ENCODE data around the gene RGS12. TPM values are rescaled to one million over a fixed set of nuclear protein-coding genes. Genes with fewer than 3 reads are reported as not detected.

RGS12 gene
- total RNA-seq, 1 experiment from 2014 or later, result 36.6 TPM

DNA sequence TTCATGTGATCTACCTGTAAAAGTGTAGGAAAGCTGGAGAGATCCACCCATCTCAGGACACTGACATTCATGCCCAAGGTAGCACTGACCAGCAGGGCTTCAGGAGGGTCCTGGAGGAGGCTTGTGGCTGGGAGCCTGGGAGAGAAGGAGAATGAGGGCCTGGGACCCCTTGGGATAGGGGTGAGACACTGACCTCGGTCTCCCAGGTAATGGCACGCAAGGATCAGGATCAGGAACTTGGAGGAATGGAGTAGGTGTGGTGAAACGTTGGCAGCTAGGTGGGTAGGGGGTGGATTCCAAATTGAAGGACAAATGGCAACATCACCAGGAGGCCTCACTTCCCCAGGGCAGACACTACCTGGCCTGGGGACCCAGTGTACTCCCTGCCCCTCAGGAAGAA, 12.4 kb upstream of the RGS12 start:
- intact Hi-C loops (cut with micrococcal nuclease; ENCODE audit: unreplicated experiment), result no loop called here
- ChIA-PET POLR2A (ENCODE audit: unreplicated experiment) (no interaction called here), CTCF (no interaction called here)
- no peaks in the 10 kb centered on the region for H3K36me3 ChIP-seq (ENCODE audit: low read depth)
- no peak for DNase-seq
- no peak overlapping the region for H3K4me3 ChIP-seq
- no peak overlapping the region for H2AFZ ChIP-seq
- TF ChIP-seq, protein P1, sequence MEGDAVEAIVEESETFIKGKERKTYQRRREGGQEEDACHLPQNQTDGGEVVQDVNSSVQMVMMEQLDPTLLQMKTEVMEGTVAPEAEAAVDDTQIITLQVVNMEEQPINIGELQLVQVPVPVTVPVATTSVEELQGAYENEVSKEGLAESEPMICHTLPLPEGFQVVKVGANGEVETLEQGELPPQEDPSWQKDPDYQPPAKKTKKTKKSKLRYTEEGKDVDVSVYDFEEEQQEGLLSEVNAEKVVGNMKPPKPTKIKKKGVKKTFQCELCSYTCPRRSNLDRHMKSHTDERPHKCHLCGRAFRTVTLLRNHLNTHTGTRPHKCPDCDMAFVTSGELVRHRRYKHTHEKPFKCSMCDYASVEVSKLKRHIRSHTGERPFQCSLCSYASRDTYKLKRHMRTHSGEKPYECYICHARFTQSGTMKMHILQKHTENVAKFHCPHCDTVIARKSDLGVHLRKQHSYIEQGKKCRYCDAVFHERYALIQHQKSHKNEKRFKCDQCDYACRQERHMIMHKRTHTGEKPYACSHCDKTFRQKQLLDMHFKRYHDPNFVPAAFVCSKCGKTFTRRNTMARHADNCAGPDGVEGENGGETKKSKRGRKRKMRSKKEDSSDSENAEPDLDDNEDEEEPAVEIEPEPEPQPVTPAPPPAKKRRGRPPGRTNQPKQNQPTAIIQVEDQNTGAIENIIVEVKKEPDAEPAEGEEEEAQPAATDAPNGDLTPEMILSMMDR (conservative IDR thresholded peaks at IDR 0.05), result no peak
- TF ChIP-seq EZH2 (IDR thresholded peaks at IDR 0.05; ENCODE audit: low read depth), result no peak
- no peaks in the 10 kb centered on the region; the same call in 1 of the 2 replicates for H3K9me3 ChIP-seq (ENCODE audit: insufficient read depth, low read depth)
- 0 out of 2 replicates have a peak, but pooled peaks cover 4% of the 10 kb centered on the region for H3K4me1 ChIP-seq (replicated peaks; ENCODE audit: insufficient read depth)
- H3K79me2 ChIP-seq (ENCODE audit: low read depth), result no peaks in the 10 kb centered on the region
- H4K20me1 ChIP-seq (ENCODE audit: insufficient read depth), result no peaks in the 10 kb centered on the region
- no TSS peak for BruUV-seq (replicated peaks)
- H3K4me2 ChIP-seq, result no peak overlapping the region
- no peak overlapping the region for H3K27ac ChIP-seq
- no peaks in the 10 kb centered on the region for H3K9me2 ChIP-seq (ENCODE audit: insufficient read depth)
- no peaks in the 10 kb centered on the region for H3K27me3 ChIP-seq (ENCODE audit: insufficient read depth, low read depth)
- no peaks in the 10 kb centered on the region for H3F3A ChIP-seq (ENCODE audit: insufficient read depth, low read depth)

DNA sequence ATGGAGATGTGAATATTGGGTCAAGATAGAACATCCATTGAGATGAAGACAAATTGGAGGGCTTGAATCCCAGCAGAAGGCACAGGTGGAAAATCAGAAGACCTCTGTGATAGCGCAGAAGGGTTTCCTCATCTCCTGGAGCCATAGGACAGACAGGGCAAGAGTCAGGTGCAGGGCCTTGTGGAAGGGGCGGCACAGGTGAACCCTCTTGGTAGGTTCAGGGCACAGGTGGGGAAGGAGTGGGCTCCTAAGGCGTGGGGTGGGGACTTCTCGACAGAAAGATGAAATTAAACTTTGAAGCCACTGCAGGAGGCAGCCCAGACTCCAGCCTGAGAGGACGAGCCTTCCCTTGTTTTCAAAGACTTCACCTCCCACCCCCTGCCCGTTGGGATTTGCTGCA, 9.3 kb upstream of the RGS12 start:
- DNase-seq, result no peak
- Histone ChIP-seq H3K36me3 (ENCODE audit: low read depth) (no peaks in the 10 kb centered on the region), H3K4me1 (replicated peaks; ENCODE audit: insufficient read depth) (peaks cover 19% of the 10 kb centered on the region), H3K27me3 (ENCODE audit: insufficient read depth, low read depth) (no peaks in the 10 kb centered on the region), H3K9me3 (ENCODE audit: insufficient read depth, low read depth) (no peaks in the 10 kb centered on the region; the same call in 1 of the 2 replicates), H3K4me2 (no peak overlapping the region), H3K4me3 (no peak overlapping the region), H3F3A (ENCODE audit: insufficient read depth, low read depth) (0 out of 2 replicates have a peak, but pooled peaks cover 5% of the 10 kb centered on the region), H3K79me2 (ENCODE audit: low read depth) (no peaks in the 10 kb centered on the region), H4K20me1 (ENCODE audit: insufficient read depth) (no peaks in the 10 kb centered on the region), H2AFZ (no peak overlapping the region), H3K27ac (no peak overlapping the region), H3K9me2 (ENCODE audit: insufficient read depth) (no peaks in the 10 kb centered on the region)
- intact Hi-C loops (cut with micrococcal nuclease; ENCODE audit: unreplicated experiment), result no loop called here
- BruUV-seq (replicated peaks), result no TSS peak
- ChIA-PET POLR2A (ENCODE audit: unreplicated experiment) (no interaction called here), CTCF (no interaction called here)
- no peak for TF ChIP-seq EZH2 (IDR thresholded peaks at IDR 0.05; ENCODE audit: low read depth)
- TF ChIP-seq, protein P1 (conservative IDR thresholded peaks at IDR 0.05), result no peak

DNA sequence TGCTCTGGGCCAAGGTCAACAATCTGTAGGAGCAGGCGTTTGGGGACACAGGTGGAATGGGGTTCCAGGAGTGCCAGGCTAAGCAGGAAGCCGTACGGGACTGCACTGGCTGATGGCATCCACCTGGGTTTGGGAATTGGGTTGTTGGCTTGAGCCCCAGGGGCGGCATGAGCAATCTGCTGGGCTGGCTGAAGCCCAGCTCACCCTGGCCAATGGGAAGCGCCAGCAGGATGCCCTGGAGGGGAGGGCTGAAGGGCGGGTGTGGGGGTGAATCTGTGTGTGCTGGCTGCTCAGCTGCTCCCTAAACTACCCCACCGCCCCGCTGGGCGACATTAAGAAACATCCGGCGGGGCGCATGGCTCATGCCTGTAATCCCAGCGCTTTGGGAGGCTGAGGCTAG, 8.9 kb upstream of the RGS12 start:
- Histone ChIP-seq H4K20me1 (ENCODE audit: insufficient read depth) (no peaks in the 10 kb centered on the region), H3K4me2 (no peak overlapping the region), H3K4me1 (replicated peaks; ENCODE audit: insufficient read depth) (peaks cover 19% of the 10 kb centered on the region), H3K4me3 (no peak overlapping the region), H2AFZ (no peak overlapping the region), H3K9me2 (ENCODE audit: insufficient read depth) (no peaks in the 10 kb centered on the region), H3K27me3 (ENCODE audit: insufficient read depth, low read depth) (no peaks in the 10 kb centered on the region), H3K36me3 (ENCODE audit: low read depth) (no peaks in the 10 kb centered on the region), H3K27ac (no peak overlapping the region), H3F3A (ENCODE audit: insufficient read depth, low read depth) (0 out of 2 replicates have a peak, but pooled peaks cover 5% of the 10 kb centered on the region), H3K79me2 (ENCODE audit: low read depth) (no peaks in the 10 kb centered on the region), H3K9me3 (ENCODE audit: insufficient read depth, low read depth) (no peaks in the 10 kb centered on the region; the same call in 1 of the 2 replicates)
- intact Hi-C loops (cut with micrococcal nuclease; ENCODE audit: unreplicated experiment), result no loop called here
- ChIA-PET CTCF (no interaction called here), POLR2A (ENCODE audit: unreplicated experiment) (no interaction called here)
- DNase-seq, result no peak
- TF ChIP-seq, protein P1 (conservative IDR thresholded peaks at IDR 0.05), result no peak
- TF ChIP-seq EZH2 (IDR thresholded peaks at IDR 0.05; ENCODE audit: low read depth), result no peak
- no TSS peak for BruUV-seq (replicated peaks)

All from PC-9 (cell line).